ENCODE data around the gene SHTN1. TPM values are rescaled to one million over a fixed set of nuclear protein-coding genes. Genes with fewer than 3 reads are reported as not detected.
A peak's percentile ranks its signal among the peaks of the same experiment; 100 is the strongest.

SHTN1 gene
- total RNA-seq, 1 experiment from 2014 or later: 67.8 TPM

DNA sequence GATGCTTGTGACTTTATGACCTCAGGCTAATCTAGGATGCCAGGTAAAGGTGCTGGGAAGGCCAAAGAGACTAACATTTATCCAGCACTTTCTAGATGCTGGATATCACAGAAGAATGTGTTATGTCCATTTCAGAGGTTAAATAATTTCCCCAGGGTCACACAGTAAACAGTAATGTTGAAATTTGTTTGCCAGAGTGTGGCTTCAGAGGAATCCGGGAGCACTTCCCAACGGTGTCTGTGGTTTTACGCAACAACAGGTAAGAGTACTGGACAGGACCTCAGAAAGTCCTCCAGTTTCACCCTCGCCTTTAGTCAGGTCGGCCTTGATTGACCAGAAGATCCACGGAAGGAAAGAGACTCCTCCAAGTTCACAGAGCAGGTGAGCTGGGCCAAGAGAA, 1.7 kb downstream of the SHTN1 start:
- intact Hi-C loops (cut with micrococcal nuclease; ENCODE audit: unreplicated experiment): no loop called here
- Histone ChIP-seq H3K4me1 (ENCODE audit: control insufficient read depth, insufficient read depth, low read length) (peaks cover 29% of the 10 kb centered on the region), H3K36me3 (ENCODE audit: control insufficient read depth, insufficient read depth, low read length) (no peaks in the 10 kb centered on the region), H3K4me3 (ENCODE audit: low read depth in 2 of 2, low read length in 2 of 2) (peak overlapping the region; percentile 75 to 84), H3K9me3 (ENCODE audit: control insufficient read depth, insufficient read depth, low read depth, low read length) (no peaks in the 10 kb centered on the region), H3K27me3 (ENCODE audit: control insufficient read depth, insufficient read depth, low read length) (no peaks in the 10 kb centered on the region), H3K27ac (ENCODE audit: low read length) (peak overlapping the region; percentile 96)
- ATAC-seq (no peak), DNase-seq (ENCODE audit: low read depth, low spot score) (no peak)
- ChIA-PET POLR2A (no interaction called here), CTCF (no interaction called here)
- in situ Hi-C loops (cut with HindIII; ENCODE audit: low pct_unique_long_range_greater_than_20kb, low sequenced_read_pairs): no loop called here
- TF ChIP-seq SIN3A (IDR thresholded peaks at IDR 0.05; ENCODE audit: borderline replicate concordance, insufficient read depth, low read depth, low read length) (no peak), TCF7L2 (IDR thresholded peaks at IDR 0.05; ENCODE audit: low read depth, low read length) (no peak), POLR2AphosphoS5 (IDR thresholded peaks at IDR 0.05; ENCODE audit: low read depth, low read length) (no peak), REST (IDR thresholded peaks at IDR 0.05; ENCODE audit: insufficient read depth in 1 of 2, low read depth in 2 of 2, low read length in 1 of 2) (no peak), CTCF (IDR thresholded peaks at IDR 0.05) (no peak)
- BruUV-seq (replicated peaks): TSS peak; percentile 52

DNA sequence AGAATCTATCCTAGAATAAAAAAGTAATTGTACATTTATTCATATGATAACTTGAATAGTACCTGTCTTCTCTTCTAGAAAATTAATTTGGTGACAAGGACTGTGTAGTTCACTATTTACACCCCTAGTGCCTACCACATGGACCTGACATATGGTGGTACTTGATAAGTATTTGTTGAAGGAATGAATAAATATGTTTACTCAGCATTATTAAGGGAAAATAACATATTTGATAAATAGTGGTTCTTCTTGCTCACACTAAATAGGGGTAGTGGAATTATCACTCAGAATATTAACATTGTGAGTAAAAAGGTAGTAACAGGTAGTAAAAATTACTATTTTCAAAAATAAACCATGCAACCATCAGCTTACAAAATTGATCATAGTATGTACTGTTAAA, 2.8 kb downstream of the SHTN1 start:
- in situ Hi-C loops (cut with HindIII; ENCODE audit: low pct_unique_long_range_greater_than_20kb, low sequenced_read_pairs): no loop called here
- TF ChIP-seq REST (IDR thresholded peaks at IDR 0.05; ENCODE audit: insufficient read depth in 1 of 2, low read depth in 2 of 2, low read length in 1 of 2) (no peak), CTCF (IDR thresholded peaks at IDR 0.05) (no peak), POLR2AphosphoS5 (IDR thresholded peaks at IDR 0.05; ENCODE audit: low read depth, low read length) (no peak), SIN3A (IDR thresholded peaks at IDR 0.05; ENCODE audit: borderline replicate concordance, insufficient read depth, low read depth, low read length) (no peak), TCF7L2 (IDR thresholded peaks at IDR 0.05; ENCODE audit: low read depth, low read length) (no peak)
- H3K27me3 ChIP-seq (ENCODE audit: control insufficient read depth, insufficient read depth, low read length): no peaks in the 10 kb centered on the region
- intact Hi-C loops (cut with micrococcal nuclease; ENCODE audit: unreplicated experiment): no loop called here
- H3K36me3 ChIP-seq (ENCODE audit: control insufficient read depth, insufficient read depth, low read length): no peaks in the 10 kb centered on the region
- CTCF ChIA-PET: no interaction called here
- no TSS peak for BruUV-seq (replicated peaks)
- DNase-seq (ENCODE audit: low read depth, low spot score) (no peak), ATAC-seq (no peak)
- no peaks in the 10 kb centered on the region for H3K9me3 ChIP-seq (ENCODE audit: control insufficient read depth, insufficient read depth, low read depth, low read length)
- POLR2A ChIA-PET: no interaction called here
- H3K4me1 ChIP-seq (ENCODE audit: control insufficient read depth, insufficient read depth, low read length): peaks cover 26% of the 10 kb centered on the region
- H3K4me3 ChIP-seq (ENCODE audit: low read depth in 2 of 2, low read length in 2 of 2): no peak overlapping the region
- H3K27ac ChIP-seq (ENCODE audit: low read length): no peak overlapping the region
